Measurements from ENCODE around the gene LEKR1.

LEKR1 gene

GRCh38 chr3:157043771-157044170, 217.6 kb downstream of the LEKR1 start:
- DNase-seq (ENCODE audit: low read depth, low spot score), result no peak
- Histone ChIP-seq H3K4me3 (ENCODE audit: insufficient read length, low read depth) (no peak overlapping the region), H3K27me3 (ENCODE audit: insufficient read depth, insufficient read length) (no peaks in the 10 kb centered on the region), H3K4me1 (ENCODE audit: insufficient read depth, insufficient read length) (no peaks in the 10 kb centered on the region), H3K36me3 (ENCODE audit: insufficient read depth, insufficient read length, low read length) (no peaks in the 10 kb centered on the region), H3K9ac (ENCODE audit: insufficient read length, low read depth) (no peak overlapping the region), H3K9me3 (ENCODE audit: insufficient read depth, low read length) (no peaks in the 10 kb centered on the region)
- TF ChIP-seq SUZ12 (IDR thresholded peaks at IDR 0.05; ENCODE audit: extremely low read depth, insufficient read depth, insufficient read length), result no peak
- no peak for TF ChIP-seq YY1 (IDR thresholded peaks at IDR 0.05; ENCODE audit: insufficient read depth, insufficient read length)
- TF ChIP-seq ZNF274 (IDR thresholded peaks at IDR 0.05; ENCODE audit: low read depth, low read length), result no peak

- no peaks in the 10 kb centered on the region for H3K27me3 ChIP-seq (ENCODE audit: insufficient read depth, insufficient read length)
- H3K36me3 ChIP-seq (ENCODE audit: insufficient read depth, insufficient read length, low read length), result no peaks in the 10 kb centered on the region
- H3K9ac ChIP-seq (ENCODE audit: insufficient read length, low read depth), result no peak overlapping the region
- TF ChIP-seq YY1 (IDR thresholded peaks at IDR 0.05; ENCODE audit: insufficient read depth, insufficient read length), result no peak
- TF ChIP-seq ZNF274 (IDR thresholded peaks at IDR 0.05; ENCODE audit: low read depth, low read length), result no peak
- no peak for TF ChIP-seq SUZ12 (IDR thresholded peaks at IDR 0.05; ENCODE audit: extremely low read depth, insufficient read depth, insufficient read length)
- H3K4me3 ChIP-seq (ENCODE audit: insufficient read length, low read depth), result no peak overlapping the region
- DNase-seq (ENCODE audit: low read depth, low spot score), result no peak
- no peaks in the 10 kb centered on the region for H3K9me3 ChIP-seq (ENCODE audit: insufficient read depth, low read length)
- H3K4me1 ChIP-seq (ENCODE audit: insufficient read depth, insufficient read length), result no peaks in the 10 kb centered on the region
These were observed 219.2 kb downstream of the LEKR1 start for GRCh38 chr3:157045238-157045850.

GRCh38 chr3:157046520-157046919, 220.4 kb downstream of the LEKR1 start:
- Histone ChIP-seq H3K9me3 (ENCODE audit: insufficient read depth, low read length) (no peaks in the 10 kb centered on the region), H3K9ac (ENCODE audit: insufficient read length, low read depth) (no peak overlapping the region), H3K4me3 (ENCODE audit: insufficient read length, low read depth) (no peak overlapping the region), H3K36me3 (ENCODE audit: insufficient read depth, insufficient read length, low read length) (no peaks in the 10 kb centered on the region), H3K4me1 (ENCODE audit: insufficient read depth, insufficient read length) (no peaks in the 10 kb centered on the region), H3K27me3 (ENCODE audit: insufficient read depth, insufficient read length) (no peaks in the 10 kb centered on the region)
- TF ChIP-seq YY1 (IDR thresholded peaks at IDR 0.05; ENCODE audit: insufficient read depth, insufficient read length) (no peak), SUZ12 (IDR thresholded peaks at IDR 0.05; ENCODE audit: extremely low read depth, insufficient read depth, insufficient read length) (no peak), ZNF274 (IDR thresholded peaks at IDR 0.05; ENCODE audit: low read depth, low read length) (no peak)
- no peak for DNase-seq (ENCODE audit: low read depth, low spot score)

GRCh38 chr3:157051055-157051454, 224.9 kb downstream of the LEKR1 start:
- no peak overlapping the region for H3K4me3 ChIP-seq (ENCODE audit: insufficient read length, low read depth)
- H3K9me3 ChIP-seq (ENCODE audit: insufficient read depth, low read length), result no peaks in the 10 kb centered on the region
- H3K4me1 ChIP-seq (ENCODE audit: insufficient read depth, insufficient read length), result no peaks in the 10 kb centered on the region
- H3K9ac ChIP-seq (ENCODE audit: insufficient read length, low read depth), result no peak overlapping the region
- DNase-seq (ENCODE audit: low read depth, low spot score), result no peak
- no peaks in the 10 kb centered on the region for H3K27me3 ChIP-seq (ENCODE audit: insufficient read depth, insufficient read length)
- TF ChIP-seq YY1 (IDR thresholded peaks at IDR 0.05; ENCODE audit: insufficient read depth, insufficient read length), result no peak
- TF ChIP-seq ZNF274 (IDR thresholded peaks at IDR 0.05; ENCODE audit: low read depth, low read length), result no peak
- no peak for TF ChIP-seq SUZ12 (IDR thresholded peaks at IDR 0.05; ENCODE audit: extremely low read depth, insufficient read depth, insufficient read length)
- no peaks in the 10 kb centered on the region for H3K36me3 ChIP-seq (ENCODE audit: insufficient read depth, insufficient read length, low read length)

GRCh38 chr3:157051591-157051990, 225.4 kb downstream of the LEKR1 start:
- TF ChIP-seq SUZ12 (IDR thresholded peaks at IDR 0.05; ENCODE audit: extremely low read depth, insufficient read depth, insufficient read length), result no peak
- no peak for TF ChIP-seq ZNF274 (IDR thresholded peaks at IDR 0.05; ENCODE audit: low read depth, low read length)
- TF ChIP-seq YY1 (IDR thresholded peaks at IDR 0.05; ENCODE audit: insufficient read depth, insufficient read length), result no peak
- Histone ChIP-seq H3K4me3 (ENCODE audit: insufficient read length, low read depth) (no peak overlapping the region), H3K9me3 (ENCODE audit: insufficient read depth, low read length) (no peaks in the 10 kb centered on the region)

GRCh38 chr3:157056035-157056434, 229.9 kb downstream of the LEKR1 start:
- DNase-seq (ENCODE audit: low read depth, low spot score), result no peak
- H3K4me1 ChIP-seq (ENCODE audit: insufficient read depth, insufficient read length), result no peaks in the 10 kb centered on the region
- H3K9me3 ChIP-seq (ENCODE audit: insufficient read depth, low read length), result no peaks in the 10 kb centered on the region
- no peak overlapping the region for H3K9ac ChIP-seq (ENCODE audit: insufficient read length, low read depth)
- no peaks in the 10 kb centered on the region for H3K27me3 ChIP-seq (ENCODE audit: insufficient read depth, insufficient read length)
- TF ChIP-seq YY1 (IDR thresholded peaks at IDR 0.05; ENCODE audit: insufficient read depth, insufficient read length) (no peak), ZNF274 (IDR thresholded peaks at IDR 0.05; ENCODE audit: low read depth, low read length) (no peak), SUZ12 (IDR thresholded peaks at IDR 0.05; ENCODE audit: extremely low read depth, insufficient read depth, insufficient read length) (no peak)
- H3K36me3 ChIP-seq (ENCODE audit: insufficient read depth, insufficient read length, low read length), result no peaks in the 10 kb centered on the region
- no peak overlapping the region for H3K4me3 ChIP-seq (ENCODE audit: insufficient read length, low read depth)

More at GRCh38 chr3:157051591-157051990, 225.4 kb downstream of the LEKR1 start:
- H3K27me3 ChIP-seq (ENCODE audit: insufficient read depth, insufficient read length), result no peaks in the 10 kb centered on the region
- H3K4me1 ChIP-seq (ENCODE audit: insufficient read depth, insufficient read length), result no peaks in the 10 kb centered on the region
- H3K9ac ChIP-seq (ENCODE audit: insufficient read length, low read depth), result no peak overlapping the region
- no peak for DNase-seq (ENCODE audit: low read depth, low spot score)
- H3K36me3 ChIP-seq (ENCODE audit: insufficient read depth, insufficient read length, low read length), result no peaks in the 10 kb centered on the region

- Histone ChIP-seq H3K9me3 (ENCODE audit: insufficient read depth, low read length) (no peaks in the 10 kb centered on the region), H3K27me3 (ENCODE audit: insufficient read depth, insufficient read length) (peaks cover 13% of the 10 kb centered on the region), H3K36me3 (ENCODE audit: insufficient read depth, insufficient read length, low read length) (no peaks in the 10 kb centered on the region), H3K4me1 (ENCODE audit: insufficient read depth, insufficient read length) (no peaks in the 10 kb centered on the region), H3K4me3 (ENCODE audit: insufficient read length, low read depth) (no peak overlapping the region), H3K9ac (ENCODE audit: insufficient read length, low read depth) (no peak overlapping the region)
- TF ChIP-seq ZNF274 (IDR thresholded peaks at IDR 0.05; ENCODE audit: low read depth, low read length) (no peak), SUZ12 (IDR thresholded peaks at IDR 0.05; ENCODE audit: extremely low read depth, insufficient read depth, insufficient read length) (no peak), YY1 (IDR thresholded peaks at IDR 0.05; ENCODE audit: insufficient read depth, insufficient read length) (no peak)
- no peak for DNase-seq (ENCODE audit: low read depth, low spot score)
These were observed 232.4 kb downstream of the LEKR1 start for GRCh38 chr3:157058392-157059071.
